PC-9 (cell line): ENCODE data around the gene APBA1. TPM values are rescaled to one million over a fixed set of nuclear protein-coding genes. Genes with fewer than 3 reads are reported as not detected.

Experiments used
- BruUV-seq: library from RNA; stranded (reverse); fragments of 400-500 nt; replicated peaks from 2 replicates; lab custom pipeline; 2021; lab: Mats Ljungman, UMichigan
- CTCF ChIA-PET: fragments of 300-600 bp; sonication (Branson Sonifier 250); formaldehyde crosslinking; loops from one replicate; lab custom pipeline; 2022; ENCODE audit warnings: antibody characterized with exemption; lab: Charles Lee
- POLR2A ChIA-PET: fragments of 300-600 bp; sonication (Branson Sonifier 250); formaldehyde crosslinking; loops from one replicate; lab custom pipeline; 2022; ENCODE audit warnings: antibody characterized with exemption; ENCODE audit not compliant: unreplicated experiment; lab: Charles Lee
- DNase-seq, 2 experiments: peaks; one replicate each; pipeline versions ENCODE4 v3.0.0 to v3.0.0-alpha.2; 2015 to 2022; ENCODE audit warnings: mixed read lengths in 1 of 2
- H2AFZ ChIP-seq: fragments of 200-600 bp; sonication (generic); 2 replicates; pipeline ENCODE4 v1.8.1; 2017; ENCODE audit warnings: antibody characterized with exemption
- H3F3A ChIP-seq: fragments of 200-600 bp; sonication (generic); 2 replicates; pipeline ENCODE4 v1.8.1; 2017; ENCODE audit warnings: antibody characterized with exemption, mild to moderate bottlenecking, low read depth; ENCODE audit not compliant: insufficient read depth
- H3K27ac ChIP-seq: fragments of 200-600 bp; sonication (generic); 2 replicates; pipeline ENCODE4 v1.6.1; 2016; ENCODE audit warnings: mixed run types
- H3K27me3 ChIP-seq: fragments of 200-600 bp; sonication (generic); 2 replicates; pipeline ENCODE4 v1.6.1; 2016; ENCODE audit warnings: low read depth, mixed run types; ENCODE audit not compliant: insufficient read depth
- H3K36me3 ChIP-seq: fragments of 200-600 bp; sonication (generic); 2 replicates; pipeline ENCODE4 v1.6.1; 2016; ENCODE audit warnings: low read depth, mixed run types
- H3K4me1 ChIP-seq: fragments of 200-600 bp; sonication (generic); replicated peaks from 2 replicates; pipeline ENCODE4 v1.6.1; 2016; ENCODE audit warnings: mixed run types; ENCODE audit not compliant: insufficient read depth
- H3K4me2 ChIP-seq: fragments of 200-600 bp; sonication (generic); 2 replicates; pipeline ENCODE4 v1.6.1; 2017; ENCODE audit warnings: mixed run types
- H3K4me3 ChIP-seq: fragments of 200-600 bp; sonication (generic); 2 replicates; pipeline ENCODE4 v1.6.1; 2016; ENCODE audit warnings: mixed run types
- H3K79me2 ChIP-seq: fragments of 200-600 bp; sonication (generic); 2 replicates; pipeline ENCODE4 v1.6.1; 2017; ENCODE audit warnings: low read depth, mixed run types
- H3K9me2 ChIP-seq: fragments of 200-600 bp; sonication (generic); 2 replicates; pipeline ENCODE4 v1.8.1; 2017; ENCODE audit warnings: mild to moderate bottlenecking; ENCODE audit not compliant: insufficient read depth
- H3K9me3 ChIP-seq: fragments of 200-600 bp; sonication (generic); 2 replicates; pipeline ENCODE4 v1.8.1; 2016; ENCODE audit warnings: low read depth; ENCODE audit not compliant: insufficient read depth
- H4K20me1 ChIP-seq: fragments of 200-600 bp; sonication (generic); 2 replicates; pipeline ENCODE4 v1.8.1; 2017; ENCODE audit not compliant: insufficient read depth
- CTCF ChIP-seq: fragments of 200-600 bp; sonication (generic); conservative IDR thresholded peaks from 2 replicates; pipeline ENCODE4 v1.6.1; 2017; ENCODE audit warnings: mixed run types, antibody characterized with exemption, mild to moderate bottlenecking, moderate library complexity
- EZH2 ChIP-seq: fragments of 200-600 bp; sonication (generic); IDR thresholded peaks from 2 replicates; pipeline ENCODE4 v1.8.0; 2017; ENCODE audit warnings: antibody characterized with exemption, low read depth
- intact Hi-C: fragments of 100-400 bp; cut with micrococcal nuclease; formaldehyde crosslinking; loops from one replicate; pipeline ENCODE4 v1.10.0; 2022; ENCODE audit not compliant: unreplicated experiment
- total RNA-seq: library from RNA; stranded (reverse); gene quantifications from 2 replicates; pipeline ENCODE4 v1.2.3, GENCODE V29; 2021

Gene APBA1
- total RNA-seq, 1 experiment from 2014 or later: 0.44 TPM

GRCh38 chr9:69673311-69673640, 1.1 kb upstream of the APBA1 start:
- peak overlapping the region; percentile 100 for H3K4me2 ChIP-seq
- no peaks in the 10 kb centered on the region for H3K9me3 ChIP-seq
- CTCF ChIA-PET: interaction anchor here (0.5 to 1.1 kb wide), 4 partner anchors 11 to 1209 kb away, joined by 3 to 6 read pairs (median 4); no protein-coding TSS in a partner anchor
- no peak for TF ChIP-seq CTCF
- TF ChIP-seq EZH2: no peak
- no peaks in the 10 kb centered on the region for H4K20me1 ChIP-seq
- no peaks in the 10 kb centered on the region for H3K9me2 ChIP-seq
- H3K79me2 ChIP-seq: no peaks in the 10 kb centered on the region
- peaks cover 32% of the 10 kb centered on the region for H3K4me1 ChIP-seq
- peak overlapping the region; percentile 96 for H2AFZ ChIP-seq
- intact Hi-C loops: loop anchor here (2.0 to 10.0 kb wide), 6 partner anchors 206 to 932 kb away; partner anchors contain the start of gene SMC5
- no peak overlapping the region for H3K27ac ChIP-seq
- peak overlapping the region; percentile 76 for H3K4me3 ChIP-seq
- H3K36me3 ChIP-seq: no peaks in the 10 kb centered on the region
- BruUV-seq: no TSS peak
- POLR2A ChIA-PET: interaction anchor here (0.6 to 0.8 kb wide), 2 partner anchors 61 to 226 kb away, joined by 3 to 5 read pairs; no protein-coding TSS in a partner anchor
- no peaks in the 10 kb centered on the region for H3K27me3 ChIP-seq
- DNase-seq: no peak
- H3F3A ChIP-seq: peaks cover 26% of the 10 kb centered on the region

- Histone ChIP-seq H3F3A (peaks cover 26% of the 10 kb centered on the region), H3K4me1 (peaks cover 32% of the 10 kb centered on the region), H3K9me2 (no peaks in the 10 kb centered on the region), H2AFZ (peak overlapping the region; percentile 96), H3K4me2 (peak overlapping the region; percentile 100), H3K27me3 (no peaks in the 10 kb centered on the region), H4K20me1 (no peaks in the 10 kb centered on the region), H3K36me3 (no peaks in the 10 kb centered on the region), H3K27ac (no peak overlapping the region), H3K79me2 (no peaks in the 10 kb centered on the region), H3K4me3 (peak overlapping the region; percentile 76), H3K9me3 (no peaks in the 10 kb centered on the region)
- intact Hi-C loops: loop anchor here (1.0 to 10.0 kb wide), 7 partner anchors 123 to 932 kb away; partner anchors contain the start of gene SMC5
- peak; percentile 84 for TF ChIP-seq CTCF
- TF ChIP-seq EZH2: no peak
- peak; percentile 73 to 80 for DNase-seq
- POLR2A ChIA-PET: interaction anchor here (0.6 to 0.8 kb wide), 2 partner anchors 61 to 226 kb away, joined by 3 to 5 read pairs; no protein-coding TSS in a partner anchor
- no TSS peak for BruUV-seq
- CTCF ChIA-PET: interaction anchor here (0.5 to 1.1 kb wide), 5 partner anchors 11 to 1208 kb away, joined by 3 to 10 read pairs (median 4); no protein-coding TSS in a partner anchor
These were observed 582 bp upstream of the APBA1 start for GRCh38 chr9:69672596-69673310.

- no peak overlapping the region for H3K27ac ChIP-seq
- no TSS peak for BruUV-seq
- CTCF ChIA-PET: no interaction called here
- DNase-seq: no peak
- peaks cover 32% of the 10 kb centered on the region for H3K4me1 ChIP-seq
- H3F3A ChIP-seq: peaks cover 26% of the 10 kb centered on the region
- intact Hi-C loops: loop anchor here (5.0 to 10.0 kb wide), 4 partner anchors 249 to 933 kb away; partner anchors contain the start of gene SMC5
- POLR2A ChIA-PET: interaction anchor here (0.6 kb wide), 1 partner anchor 77 kb away, joined by 6 read pairs; no protein-coding TSS in a partner anchor
- H2AFZ ChIP-seq: no peak overlapping the region
- H3K4me2 ChIP-seq: no peak overlapping the region
- no peak overlapping the region for H3K4me3 ChIP-seq
- no peaks in the 10 kb centered on the region for H3K9me3 ChIP-seq
- H3K27me3 ChIP-seq: no peaks in the 10 kb centered on the region
- H3K36me3 ChIP-seq: no peaks in the 10 kb centered on the region
- no peaks in the 10 kb centered on the region for H3K79me2 ChIP-seq
- TF ChIP-seq EZH2: no peak
- no peak for TF ChIP-seq CTCF
- H4K20me1 ChIP-seq: no peaks in the 10 kb centered on the region
- H3K9me2 ChIP-seq: no peaks in the 10 kb centered on the region
These were observed 776 bp downstream of the APBA1 start for GRCh38 chr9:69671311-69671878.
